H9 (cell line): ENCODE measurements around the gene GSTO1. TPM values are rescaled to one million over a fixed set of nuclear protein-coding genes. Genes with fewer than 3 reads are reported as not detected.
"Not testable (repeated sequence)": the region's sequence is repeated elsewhere in the genome, so short reads cannot be mapped to it uniquely, and the experiment has no call there.

Experiments used
- DNase-seq: peaks from one replicate; pipeline ENCODE4 v3.0.0-alpha.2; 2017
- H2AFZ ChIP-seq: one replicate; pipeline ENCODE4 v1.6.1; 2013; ENCODE audit warnings: mild to moderate bottlenecking, low read length, control low read depth, moderate library complexity
- H2AK5ac ChIP-seq: 2 replicates; pipeline ENCODE4 v1.6.1; 2013; ENCODE audit warnings: low read length, control low read depth, mixed read lengths; ENCODE audit not compliant: insufficient read length
- H2BK120ac ChIP-seq: one replicate; pipeline ENCODE4 v1.6.1; 2013; ENCODE audit warnings: low read depth, mild to moderate bottlenecking, low read length, control low read depth, inconsistent platforms; ENCODE audit not compliant: poor library complexity, severe bottlenecking
- H2BK12ac ChIP-seq: 2 replicates; pipeline ENCODE4 v1.6.1; 2013; ENCODE audit warnings: low read length, control low read depth, mixed read lengths, low read depth; ENCODE audit not compliant: insufficient read length
- H2BK15ac ChIP-seq: 2 replicates; pipeline ENCODE4 v1.6.1; 2013; ENCODE audit warnings: low read depth, low read length, control low read depth
- H2BK20ac ChIP-seq: one replicate; pipeline ENCODE4 v1.6.1; 2013; ENCODE audit warnings: low read depth, mild to moderate bottlenecking, low read length, control low read depth, inconsistent platforms; ENCODE audit not compliant: poor library complexity, severe bottlenecking
- H2BK5ac ChIP-seq: 2 replicates; pipeline ENCODE4 v1.6.1; 2013; ENCODE audit warnings: low read length, control low read depth, mixed read lengths; ENCODE audit not compliant: insufficient read length
- H3K14ac ChIP-seq: 2 replicates; pipeline ENCODE4 v1.6.1; 2013; ENCODE audit warnings: low read length, control low read depth; ENCODE audit not compliant: insufficient read depth
- H3K18ac ChIP-seq: 2 replicates; pipeline ENCODE4 v1.6.1; 2013; ENCODE audit warnings: low read depth, mild to moderate bottlenecking, mixed read lengths, low read length, control low read depth; ENCODE audit not compliant: insufficient read length
- H3K23ac ChIP-seq: 2 replicates; pipeline ENCODE4 v1.6.1; 2013; ENCODE audit warnings: low read length, control low read depth, mixed read lengths, low read depth; ENCODE audit not compliant: insufficient read length
- H3K23me2 ChIP-seq: 2 replicates; pipeline ENCODE4 v1.6.1; 2013; ENCODE audit warnings: low read depth, mild to moderate bottlenecking, mixed read lengths, low read length, control low read depth; ENCODE audit not compliant: insufficient read length, poor library complexity, severe bottlenecking
- H3K27ac ChIP-seq: 2 replicates; pipeline ENCODE4 v1.5.1; 2013; ENCODE audit warnings: low read length, control low read depth, mixed read lengths, low read depth; ENCODE audit not compliant: insufficient read length
- H3K27me3 ChIP-seq: 2 replicates; pipeline ENCODE4 v1.6.1; 2013; ENCODE audit warnings: low read length, control low read depth, inconsistent platforms; ENCODE audit not compliant: insufficient read depth
- H3K4ac ChIP-seq: 2 replicates; pipeline ENCODE4 v1.6.1; 2013; ENCODE audit warnings: low read depth, mild to moderate bottlenecking, control low read depth, inconsistent platforms, low read length, moderate library complexity
- H3K4me1 ChIP-seq: 2 replicates; pipeline ENCODE4 v1.6.1; 2013; ENCODE audit warnings: low read length, control low read depth, inconsistent platforms; ENCODE audit not compliant: insufficient read depth
- H3K4me2 ChIP-seq: 2 replicates; pipeline ENCODE4 v1.6.1; 2013; ENCODE audit warnings: low read length, control low read depth, mixed read lengths; ENCODE audit not compliant: insufficient read length, insufficient read depth
- H3K56ac ChIP-seq: 2 replicates; pipeline ENCODE4 v1.6.1; 2013; ENCODE audit warnings: low read depth, mild to moderate bottlenecking, mixed read lengths, low read length, control low read depth; ENCODE audit not compliant: insufficient read length
- H3K79me1 ChIP-seq: 2 replicates; pipeline ENCODE4 v1.6.1; 2013; ENCODE audit warnings: low read depth, mild to moderate bottlenecking, moderate library complexity, low read length, control low read depth, inconsistent platforms; ENCODE audit not compliant: insufficient read depth, poor library complexity, severe bottlenecking
- H3K79me2 ChIP-seq: 2 replicates; pipeline ENCODE4 v1.6.1; 2013; ENCODE audit warnings: low read length, control low read depth, inconsistent platforms; ENCODE audit not compliant: insufficient read depth
- H3K9ac ChIP-seq: 2 replicates; pipeline ENCODE4 v1.6.1; 2013; ENCODE audit warnings: low read length, control low read depth, mixed read lengths; ENCODE audit not compliant: insufficient read length; ENCODE audit errors: extremely low read depth
- H3K9me3 ChIP-seq: one replicate; pipeline ENCODE4 v1.6.1; 2013; ENCODE audit warnings: low read depth, low read length, inconsistent platforms; ENCODE audit not compliant: control insufficient read depth
- H3T11ph ChIP-seq: one replicate; pipeline ENCODE4 v1.6.1; 2013; ENCODE audit warnings: mild to moderate bottlenecking, low read length, control low read depth, inconsistent platforms
- H4K20me1 ChIP-seq: one replicate; pipeline ENCODE4 v1.6.1; 2013; ENCODE audit not compliant: control insufficient read depth, insufficient read length, insufficient read depth
- H4K5ac ChIP-seq: 2 replicates; pipeline ENCODE4 v1.6.1; 2013; ENCODE audit warnings: low read depth, mild to moderate bottlenecking, mixed read lengths, low read length, control low read depth; ENCODE audit not compliant: insufficient read length
- H4K8ac ChIP-seq: replicated peaks from 2 replicates; pipeline ENCODE4 v1.6.1; 2013; ENCODE audit warnings: low read length, control low read depth, mixed read lengths, low read depth; ENCODE audit not compliant: insufficient read length
- H4K91ac ChIP-seq: 2 replicates; pipeline ENCODE4 v1.6.1; 2013; ENCODE audit warnings: low read depth, mild to moderate bottlenecking, moderate library complexity, mixed read lengths, low read length, control low read depth; ENCODE audit not compliant: insufficient read length
- H3K27ac Mint-ChIP-seq, 3 experiments: 2 replicates in 2 of 3; 3 replicates in 1 of 3; pipeline ENCODE4 v1.8.0; 2020 to 2021; ENCODE audit warnings: mixed read lengths in 3 of 3, mild to moderate bottlenecking in 1 of 3, moderate library complexity in 1 of 3
- H3K27me3 Mint-ChIP-seq: 2 replicates; pipeline ENCODE4 v1.8.0; 2021; ENCODE audit warnings: low read depth, mild to moderate bottlenecking, moderate library complexity, mixed read lengths
- H3K36me3 Mint-ChIP-seq, 3 experiments: 2 replicates in 2 of 3; 3 replicates in 1 of 3; pipeline ENCODE4 v1.8.0; 2020 to 2021; ENCODE audit warnings: low read depth in 3 of 3, mixed read lengths in 3 of 3; ENCODE audit not compliant: insufficient read depth in 1 of 3
- H3K4me1 Mint-ChIP-seq, 2 experiments: 2 replicates each; pipeline ENCODE4 v1.8.0; 2020; ENCODE audit warnings: mixed read lengths in 2 of 2
- H3K4me3 Mint-ChIP-seq, 2 experiments: 2 replicates in 1 of 2; 3 replicates in 1 of 2; pipeline ENCODE4 v1.8.0; 2020 to 2021; ENCODE audit warnings: mild to moderate bottlenecking in 2 of 2, mixed read lengths in 2 of 2, moderate library complexity in 1 of 2
- H3K9me3 Mint-ChIP-seq, 2 experiments: 2 replicates in 1 of 2; 3 replicates in 1 of 2; pipeline ENCODE4 v1.8.0; 2020; ENCODE audit warnings: mild to moderate bottlenecking in 2 of 2, mixed read lengths in 2 of 2, moderate library complexity in 1 of 2
- WGBS: extraction: QIAGEN DNeasy Blood & Tissue Kit; methylation state at CpG from one replicate; pipeline ENCODE4 v1.1.7; 2013; ENCODE audit warnings: missing lambda C conversion rate, low lambda C conversion rate, mixed read lengths; ENCODE audit not compliant: insufficient read length; ENCODE audit errors: extremely low coverage; 5-methylcytosine and 5-hydroxymethylcytosine counted together
- total RNA-seq: library from RNA; stranded (reverse); gene quantifications from 2 replicates; pipeline ENCODE4 v1.2.1, GENCODE V29; 2021
- TF ChIP-seq, protein P1 (sequence below): fragments of 200-600 bp; sonication (generic); conservative IDR thresholded peaks from 3 replicates; pipeline ENCODE4 v1.8.0; 2021; ENCODE audit warnings: antibody characterized with exemption, mild to moderate bottlenecking

GSTO1 gene
- total RNA-seq, 1 experiment from 2014 or later, result 114 TPM

DNA sequence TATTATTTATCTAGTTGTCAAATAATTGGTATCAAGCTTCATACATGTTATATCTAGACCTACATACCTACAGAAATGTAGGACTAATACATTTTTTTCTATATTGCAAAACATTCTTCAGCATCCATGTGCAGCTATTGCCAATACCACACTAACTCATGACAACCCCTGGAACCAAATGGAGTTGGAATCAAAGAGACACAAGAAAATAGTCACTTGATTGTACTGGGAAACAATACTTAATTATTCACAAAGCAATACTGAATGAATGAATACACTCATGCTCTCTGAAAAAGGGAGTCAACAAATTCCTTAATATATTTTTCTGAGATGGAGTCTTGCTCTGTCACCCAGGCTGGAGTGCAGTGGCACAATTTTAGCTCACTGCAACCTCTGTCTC, 12.1 kb upstream of the GSTO1 start:
- Histone ChIP-seq H2BK5ac (no peak overlapping the region), H3K79me1 (no peaks in the 10 kb centered on the region), H3K9ac (no peak overlapping the region), H3K9me3 (no peaks in the 10 kb centered on the region), H2BK120ac (no peak overlapping the region), H3K14ac (no peak overlapping the region), H4K8ac (no peak overlapping the region), H2AFZ (no peak overlapping the region), H4K91ac (no peak overlapping the region), H3T11ph (no peak overlapping the region), H3K27ac (no peak overlapping the region), H4K20me1 (no peaks in the 10 kb centered on the region), H3K4me2 (no peak overlapping the region), H2BK15ac (no peak overlapping the region), H3K18ac (no peak overlapping the region), H3K79me2 (no peaks in the 10 kb centered on the region), H4K5ac (no peak overlapping the region), H2BK12ac (no peak overlapping the region), H2BK20ac (no peak overlapping the region), H3K27me3 (no peaks in the 10 kb centered on the region), H3K4me1 (no peaks in the 10 kb centered on the region), H3K23ac (no peak overlapping the region), H3K23me2 (no peaks in the 10 kb centered on the region), H2AK5ac (no peak overlapping the region), H3K4ac (no peak overlapping the region), H3K56ac (no peak overlapping the region)
- DNase-seq, result no peak
- H3K27me3 Mint-ChIP-seq, result peaks cover 1% of the 10 kb centered on the region
- H3K4me1 Mint-ChIP-seq, result no peaks in the 10 kb centered on the region
- peaks cover 0 to 4% (median 0%) of the 10 kb centered on the region in 3 experiments; a peak in 1 of 7 replicates for H3K36me3 Mint-ChIP-seq
- no peak overlapping the region for H3K4me3 Mint-ChIP-seq
- TF ChIP-seq, protein P1, sequence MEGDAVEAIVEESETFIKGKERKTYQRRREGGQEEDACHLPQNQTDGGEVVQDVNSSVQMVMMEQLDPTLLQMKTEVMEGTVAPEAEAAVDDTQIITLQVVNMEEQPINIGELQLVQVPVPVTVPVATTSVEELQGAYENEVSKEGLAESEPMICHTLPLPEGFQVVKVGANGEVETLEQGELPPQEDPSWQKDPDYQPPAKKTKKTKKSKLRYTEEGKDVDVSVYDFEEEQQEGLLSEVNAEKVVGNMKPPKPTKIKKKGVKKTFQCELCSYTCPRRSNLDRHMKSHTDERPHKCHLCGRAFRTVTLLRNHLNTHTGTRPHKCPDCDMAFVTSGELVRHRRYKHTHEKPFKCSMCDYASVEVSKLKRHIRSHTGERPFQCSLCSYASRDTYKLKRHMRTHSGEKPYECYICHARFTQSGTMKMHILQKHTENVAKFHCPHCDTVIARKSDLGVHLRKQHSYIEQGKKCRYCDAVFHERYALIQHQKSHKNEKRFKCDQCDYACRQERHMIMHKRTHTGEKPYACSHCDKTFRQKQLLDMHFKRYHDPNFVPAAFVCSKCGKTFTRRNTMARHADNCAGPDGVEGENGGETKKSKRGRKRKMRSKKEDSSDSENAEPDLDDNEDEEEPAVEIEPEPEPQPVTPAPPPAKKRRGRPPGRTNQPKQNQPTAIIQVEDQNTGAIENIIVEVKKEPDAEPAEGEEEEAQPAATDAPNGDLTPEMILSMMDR, result no peak
- no peak overlapping the region; a peak in 1 of 7 replicates for H3K27ac Mint-ChIP-seq
- H3K9me3 Mint-ChIP-seq, result peaks cover 0 to 10% of the 10 kb centered on the region in 2 experiments; a peak in 2 of 5 replicates

DNA sequence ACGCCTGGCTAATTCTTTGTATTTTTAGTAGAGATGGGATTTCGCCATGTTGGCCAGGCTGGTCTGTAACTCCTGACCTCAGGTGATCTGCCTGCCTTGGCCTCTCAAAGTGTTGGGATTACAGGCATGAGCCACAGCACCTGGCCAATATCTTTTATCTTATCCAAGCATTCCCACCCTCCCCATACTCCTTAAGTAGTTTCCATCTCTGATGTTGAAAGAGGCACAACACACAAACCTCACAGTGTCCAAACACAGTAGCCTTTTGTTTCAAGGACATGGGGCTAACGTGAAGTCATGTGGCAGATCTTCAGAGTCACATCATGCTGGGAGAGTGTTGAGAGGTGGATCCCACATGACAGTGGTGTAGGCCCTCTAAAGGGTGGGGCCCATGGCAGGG, 11.7 kb upstream of the GSTO1 start:
- H2BK120ac ChIP-seq, H3K79me2 ChIP-seq, H3K4me3 Mint-ChIP-seq, H3T11ph ChIP-seq, H3K23ac ChIP-seq, H3K27ac ChIP-seq, H4K8ac ChIP-seq, H3K56ac ChIP-seq, H3K27me3 Mint-ChIP-seq, H4K91ac ChIP-seq, H3K23me2 ChIP-seq, DNase-seq, H3K79me1 ChIP-seq, H4K20me1 ChIP-seq, H3K18ac ChIP-seq, H3K14ac ChIP-seq, H3K9ac ChIP-seq, H2AFZ ChIP-seq, H3K4me2 ChIP-seq, H2BK15ac ChIP-seq, H2BK5ac ChIP-seq, H2BK12ac ChIP-seq, H2BK20ac ChIP-seq, H3K36me3 Mint-ChIP-seq, H3K4me1 ChIP-seq, H3K4me1 Mint-ChIP-seq, H3K4ac ChIP-seq, H3K27me3 ChIP-seq, H3K9me3 ChIP-seq: not testable (repeated sequence)
- peak overlapping the region; percentile 8 for H2AK5ac ChIP-seq
- Mint-ChIP-seq H3K27ac (peak overlapping the region in 1 of 3 experiments; percentile 43; a peak in 1 of 7 replicates), H3K9me3 (peaks cover 0 to 10% of the 10 kb centered on the region in 2 experiments; a peak in 2 of 5 replicates)
- WGBS, result no CpG with 5 or more reads among the region's 3 CpGs
- H4K5ac ChIP-seq, result peak overlapping the region; percentile 60
